ENCODE results near the gene TFE3.

DNA sequence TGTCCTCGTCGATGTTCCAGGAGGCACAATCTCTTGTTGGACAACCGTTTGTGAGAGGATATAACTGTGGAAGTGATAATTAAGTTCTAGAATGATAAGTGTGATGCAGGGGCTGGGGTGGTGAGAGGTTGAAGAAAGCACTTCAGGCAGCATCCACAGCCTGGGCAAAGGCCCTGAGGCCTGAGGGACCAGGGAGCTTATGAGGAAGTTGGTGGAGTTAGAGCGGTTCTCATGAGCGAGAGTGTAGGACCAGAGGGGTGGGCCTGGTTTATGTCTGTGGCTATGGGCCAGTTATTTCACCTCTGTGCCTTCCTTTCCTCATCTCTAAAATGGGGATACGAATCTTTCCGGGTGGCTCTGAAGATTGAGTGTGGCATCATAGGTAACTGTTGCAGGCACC lies 18.3 kb upstream of the TFE3 start:
- TF ChIP-seq EZH2 (IDR thresholded peaks at IDR 0.05) (no peak), POLR2AphosphoS5 (IDR thresholded peaks at IDR 0.05; ENCODE audit: borderline replicate concordance, low read depth, low read length) (no peak), FOXP2 (optimal IDR thresholded peaks at IDR 0.05; ENCODE audit: control extremely low read depth, extremely low read length, insufficient read depth) (no peak)
